Common myeloid progenitor, CD34-positive (primary cell): ENCODE results near the gene SRCIN1.

Experiments
- CTCF ChIA-PET: fragments of 350-600 bp; sonication (Branson Sonifier 250); formaldehyde crosslinking; loops from one replicate; lab custom pipeline; 2021; ENCODE audit warnings: antibody characterized with exemption; lab: Charles Lee
- POLR2A ChIA-PET: fragments of 350-600 bp; sonication (Branson Sonifier 250); formaldehyde crosslinking; loops from one replicate; lab custom pipeline; 2021; ENCODE audit warnings: antibody characterized with exemption; lab: Charles Lee
- DNase-seq, 3 donors: peaks; one replicate each; pipeline versions ENCODE4 v3.0.0 to v3.0.0-alpha.2; 2013
- H3K27ac ChIP-seq, 2 experiments: 1 replicate in 1 of 2; 2 replicates in 1 of 2; pipeline ENCODE4 v1.7.0; 2013; ENCODE audit warnings: inconsistent platforms in 2 of 2, low read length in 2 of 2, mild to moderate bottlenecking in 2 of 2, low read depth in 1 of 2, moderate library complexity in 1 of 2; ENCODE audit not compliant: severe bottlenecking in 2 of 2, insufficient read depth in 1 of 2, poor library complexity in 1 of 2
- H3K27me3 ChIP-seq, 5 experiments: replicated peaks in 2 of 5; 1 replicate in 3 of 5; 2 replicates in 2 of 5; pipeline versions ENCODE4 v1.6.1 to v1.7.0; 2013; ENCODE audit warnings: low read length in 4 of 5, mild to moderate bottlenecking in 2 of 5, moderate library complexity in 2 of 5, inconsistent platforms in 1 of 5; ENCODE audit not compliant: insufficient read depth in 5 of 5, control insufficient read depth in 4 of 5
- H3K36me3 ChIP-seq, 4 experiments: 1 replicate in 2 of 4; 2 replicates in 2 of 4; pipeline versions ENCODE4 v1.6.1 to v1.7.0; 2013; ENCODE audit warnings: low read length in 3 of 4, control low read depth in 1 of 4, mild to moderate bottlenecking in 1 of 4; ENCODE audit not compliant: control insufficient read depth in 4 of 4, insufficient read depth in 4 of 4
- H3K4me1 ChIP-seq, 4 experiments: 1 replicate in 3 of 4; 2 replicates in 1 of 4; pipeline versions ENCODE4 v1.6.1 to v1.7.1; 2013; ENCODE audit warnings: low read length in 3 of 4, mild to moderate bottlenecking in 3 of 4, control low read depth in 1 of 4, inconsistent platforms in 1 of 4, moderate library complexity in 1 of 4; ENCODE audit not compliant: control insufficient read depth in 4 of 4, insufficient read depth in 4 of 4; ENCODE audit errors: control extremely low read depth in 1 of 4
- H3K4me3 ChIP-seq, 7 experiments: 1 replicate in 4 of 7; 2 replicates in 3 of 7; pipeline versions ENCODE4 v1.5.1 to v1.7.0; 2013; ENCODE audit warnings: mild to moderate bottlenecking in 7 of 7, low read length in 6 of 7, moderate library complexity in 6 of 7, inconsistent platforms in 2 of 7, low read depth in 2 of 7, control low read depth in 1 of 7; ENCODE audit not compliant: insufficient read depth in 4 of 7, control insufficient read depth in 1 of 7; ENCODE audit errors: extremely low read depth in 1 of 7
- H3K9me3 ChIP-seq, 5 experiments: 1 replicate in 4 of 5; 2 replicates in 1 of 5; pipeline versions ENCODE4 v1.6.1 to v1.7.1; 2013; ENCODE audit warnings: low read length in 4 of 5, mild to moderate bottlenecking in 2 of 5, inconsistent platforms in 1 of 5, low read depth in 1 of 5, moderate library complexity in 1 of 5; ENCODE audit not compliant: control insufficient read depth in 4 of 5, insufficient read depth in 2 of 5; ENCODE audit errors: control extremely low read depth in 1 of 5
- WGBS: methylation state at CpG from one replicate; pipeline ENCODE4 v1.1.5; 2013; ENCODE audit not compliant: insufficient coverage; 5-methylcytosine and 5-hydroxymethylcytosine counted together

Gene SRCIN1

GRCh38 chr17:38512473-38513058 is 93.2 kb downstream of the SRCIN1 start:
- WGBS = 98% methylated on average over 8 of the region's 13 CpGs
- H3K27me3 ChIP-seq = peaks cover 0 to 41% (median 8%) of the 10 kb centered on the region in 5 experiments
- POLR2A ChIA-PET = no interaction called here
- no peaks in the 10 kb centered on the region for H3K9me3 ChIP-seq
- CTCF ChIA-PET = interaction anchor here (0.9 to 1.2 kb wide), 3 partner anchors 20 to 155 kb away, joined by 3 read pairs; no protein-coding TSS in a partner anchor
- peaks cover 0 to 21% (median 10%) of the 10 kb centered on the region in 4 experiments for H3K4me1 ChIP-seq
- H3K36me3 ChIP-seq = peaks cover 0 to 5% (median 0%) of the 10 kb centered on the region in 4 experiments
- no peak overlapping the region for H3K4me3 ChIP-seq
- no peak for DNase-seq
- H3K27ac ChIP-seq = no peak overlapping the region

- Histone ChIP-seq H3K27me3 (peaks cover 0 to 41% (median 8%) of the 10 kb centered on the region in 5 experiments), H3K4me1 (peaks cover 0 to 21% (median 10%) of the 10 kb centered on the region in 4 experiments), H3K36me3 (peaks cover 0 to 14% (median 1%) of the 10 kb centered on the region in 4 experiments), H3K27ac (no peak overlapping the region), H3K4me3 (no peak overlapping the region), H3K9me3 (no peaks in the 10 kb centered on the region)
- 75% methylated on average over 10 of the region's 15 CpGs for WGBS
- ChIA-PET POLR2A (no interaction called here), CTCF (interaction anchor here (1.0 to 1.1 kb wide), 5 partner anchors 11 to 156 kb away, joined by 3 to 5 read pairs (median 3); no protein-coding TSS in a partner anchor)
- peak in 2 of 3 donors; percentile 45 to 47 for DNase-seq
Measured at GRCh38 chr17:38511150-38512108, 94.3 kb downstream of the SRCIN1 start.

- DNase-seq = peak; percentile 40 to 69 (median 44)
- Histone ChIP-seq H3K4me1 (peaks cover 0 to 21% (median 10%) of the 10 kb centered on the region in 4 experiments), H3K9me3 (no peaks in the 10 kb centered on the region), H3K36me3 (peaks cover 0 to 22% (median 6%) of the 10 kb centered on the region in 4 experiments), H3K27me3 (peaks cover 0 to 41% (median 8%) of the 10 kb centered on the region in 5 experiments), H3K4me3 (peak overlapping the region in 4 of 7 experiments; percentile 10 to 53 (median 44)), H3K27ac (no peak overlapping the region)
- CTCF ChIA-PET = interaction anchor here (1.0 kb wide), 3 partner anchors 12 to 152 kb away, joined by 3 to 5 read pairs (median 3); no protein-coding TSS in a partner anchor
- WGBS = 6% methylated on average over 74 of the region's 86 CpGs
- POLR2A ChIA-PET = interaction anchor here (1.3 kb wide), 1 partner anchor 61 kb away, joined by 4 read pairs; no protein-coding TSS in a partner anchor
Measured at GRCh38 chr17:38510421-38511149, 95.2 kb downstream of the SRCIN1 start.

- POLR2A ChIA-PET = interaction anchor here (0.6 to 1.3 kb wide), 3 partner anchors 62 to 798 kb away, joined by 3 to 4 read pairs (median 3); no protein-coding TSS in a partner anchor
- H3K4me3 ChIP-seq = peak overlapping the region in 6 of 7 experiments; percentile 3 to 53 (median 22)
Measured at GRCh38 chr17:38509772-38510420, 95.9 kb downstream of the SRCIN1 start.

GRCh38 chr17:38508954-38509771 is 96.6 kb downstream of the SRCIN1 start:
- ChIA-PET CTCF (interaction anchor here (0.6 to 2.4 kb wide), 10 partner anchors 13 to 220 kb away, joined by 3 to 8 read pairs (median 4); no protein-coding TSS in a partner anchor), POLR2A (interaction anchor here (0.6 to 1.3 kb wide), 3 partner anchors 62 to 797 kb away, joined by 3 to 4 read pairs (median 3); no protein-coding TSS in a partner anchor)
- no peak overlapping the region for H3K27ac ChIP-seq
- peaks cover 0 to 21% (median 10%) of the 10 kb centered on the region in 4 experiments for H3K4me1 ChIP-seq
- WGBS = 49% methylated on average over 16 of the region's 27 CpGs
- peak; percentile 82 to 93 (median 92) for DNase-seq
- no peaks in the 10 kb centered on the region for H3K9me3 ChIP-seq
- H3K4me3 ChIP-seq = peak overlapping the region in 4 of 7 experiments; percentile 3 to 53 (median 44)
- H3K27me3 ChIP-seq = peaks cover 0 to 41% (median 8%) of the 10 kb centered on the region in 5 experiments
- peaks cover 0 to 24% (median 7%) of the 10 kb centered on the region in 4 experiments for H3K36me3 ChIP-seq

More at GRCh38 chr17:38509772-38510420, 95.9 kb downstream of the SRCIN1 start:
- Histone ChIP-seq H3K9me3 (no peaks in the 10 kb centered on the region), H3K27me3 (peaks cover 0 to 41% (median 8%) of the 10 kb centered on the region in 5 experiments), H3K36me3 (peaks cover 0 to 22% (median 6%) of the 10 kb centered on the region in 4 experiments), H3K27ac (no peak overlapping the region), H3K4me1 (peaks cover 0 to 21% (median 10%) of the 10 kb centered on the region in 4 experiments)
- CTCF ChIA-PET = interaction anchor here (0.6 to 2.4 kb wide), 10 partner anchors 13 to 219 kb away, joined by 3 to 8 read pairs (median 4); no protein-coding TSS in a partner anchor
- peak in 2 of 3 donors; percentile 13 to 30 for DNase-seq
- WGBS = 4% methylated on average over 62 of the region's 80 CpGs
